HG02884 (cell line): ENCODE results near the gene LDB3.

Experiments used
- ATAC-seq: cut with Tn5 transposase; IDR thresholded peaks from one replicate; pipeline ENCODE4 v1.9.1; 2021; ENCODE audit warnings: mild to moderate bottlenecking, moderate library complexity; ENCODE audit not compliant: unreplicated experiment

The LDB3 gene

DNA sequence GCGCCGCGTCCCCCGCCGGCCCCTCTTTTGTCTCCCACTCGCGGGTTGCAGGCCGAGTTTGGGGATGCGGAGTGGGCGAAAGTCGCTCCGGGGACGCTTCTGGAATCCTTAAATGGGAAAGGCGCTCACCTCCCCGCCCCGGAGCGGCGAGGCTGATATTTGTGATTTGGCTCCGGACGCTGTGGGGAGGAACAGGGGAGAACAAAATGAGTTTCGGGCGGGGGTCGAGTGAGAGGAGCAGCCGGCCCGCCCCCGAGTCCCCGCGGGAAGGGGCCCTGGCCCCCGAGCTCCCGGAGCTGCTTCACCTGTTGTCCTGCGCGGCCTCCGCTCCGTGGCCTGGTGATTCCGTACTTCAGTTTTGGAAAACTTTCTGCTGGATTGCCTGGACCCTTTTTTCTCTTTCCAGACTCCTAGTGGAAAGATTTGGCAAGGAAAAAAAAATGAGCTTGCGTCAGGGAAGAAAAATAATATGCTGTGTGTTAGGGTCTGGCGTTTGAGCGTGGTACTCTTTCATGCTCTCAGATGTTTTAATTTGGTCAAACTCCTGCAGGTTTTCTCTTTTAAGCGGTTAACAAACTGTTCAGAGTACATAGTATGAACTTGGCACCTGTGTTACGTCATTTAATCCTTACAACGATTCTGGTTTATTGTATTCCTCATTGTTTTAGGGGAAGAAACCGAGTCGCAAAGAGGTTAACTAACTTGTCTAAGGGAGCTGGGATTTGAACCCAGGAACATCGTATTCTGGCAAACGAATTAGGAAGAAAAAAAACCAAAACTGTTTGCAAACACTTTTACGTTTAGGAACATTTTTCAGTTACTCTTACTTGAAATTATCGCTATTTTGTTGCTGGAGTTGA is 89.0 kb downstream of the LDB3 start:
- ATAC-seq, result no peak

DNA sequence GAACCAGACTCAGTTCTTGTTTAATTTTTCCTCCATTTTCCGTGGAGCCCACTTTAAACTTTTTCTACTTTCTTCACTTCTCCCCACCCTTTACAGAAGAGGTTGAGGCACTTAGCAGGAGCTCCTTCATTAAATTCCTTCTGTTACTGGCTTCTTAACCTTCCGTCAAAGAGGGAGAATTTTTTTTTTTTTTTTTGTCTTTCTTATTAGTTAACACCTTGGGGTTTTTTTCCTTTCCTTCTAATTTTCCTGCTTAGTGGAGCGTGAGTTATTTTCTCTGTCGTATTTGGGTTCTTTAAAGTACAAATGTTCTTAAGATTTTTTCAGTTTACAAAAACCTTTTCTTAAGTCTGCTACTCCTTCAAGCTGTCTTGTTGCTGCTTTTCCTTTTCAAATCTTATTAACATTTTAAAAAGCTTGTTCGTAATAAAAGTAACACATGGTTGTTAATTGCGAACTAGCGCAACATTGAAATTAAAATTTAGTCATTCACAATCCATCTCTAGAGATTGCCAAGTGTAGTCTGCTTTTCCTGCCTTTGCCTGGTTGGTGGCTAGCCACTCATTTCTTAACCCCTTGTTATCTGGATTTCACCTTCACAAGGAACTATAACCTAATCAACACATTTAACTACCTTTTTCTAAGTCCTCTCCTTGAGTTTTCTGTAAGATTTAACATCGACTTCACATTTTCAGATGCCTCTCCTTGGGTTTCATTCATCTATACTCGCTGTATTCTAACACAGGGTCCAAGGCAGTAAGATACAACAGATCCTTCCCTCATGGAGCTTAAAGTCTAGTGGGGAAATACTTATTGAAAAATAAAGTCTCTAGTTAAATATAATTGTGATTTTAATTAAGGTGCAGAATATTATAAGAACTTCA is 90.1 kb downstream of the LDB3 start:
- no peak for ATAC-seq

DNA sequence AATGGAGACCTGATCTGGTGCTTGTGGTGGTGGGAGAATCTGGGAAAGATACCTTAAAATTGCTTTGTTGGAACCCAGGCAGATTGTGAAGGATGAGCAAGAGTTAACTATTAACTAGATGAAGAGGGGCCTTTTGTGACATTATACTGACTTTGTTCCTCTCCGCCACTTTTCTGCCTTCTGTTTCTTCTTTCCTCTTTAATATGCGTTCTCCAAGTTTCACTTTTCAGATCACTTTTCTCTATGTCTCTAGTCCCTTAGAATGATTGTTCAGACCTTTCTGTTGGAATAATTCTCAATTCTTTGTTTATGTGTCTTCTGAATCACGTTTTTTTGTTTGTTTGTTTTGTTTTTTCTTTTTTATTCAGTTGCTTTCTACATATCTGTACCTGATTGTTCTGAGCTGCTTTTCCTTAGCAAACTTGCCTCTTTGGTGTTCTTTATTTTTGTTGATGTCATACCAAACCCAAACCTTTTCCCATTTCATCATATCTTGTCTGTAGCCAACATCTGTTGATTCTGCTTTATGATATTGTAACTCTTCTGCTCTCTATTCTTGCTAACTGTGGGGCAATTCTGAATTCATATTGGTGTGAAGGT is 90.9 kb downstream of the LDB3 start:
- ATAC-seq, result no peak

DNA sequence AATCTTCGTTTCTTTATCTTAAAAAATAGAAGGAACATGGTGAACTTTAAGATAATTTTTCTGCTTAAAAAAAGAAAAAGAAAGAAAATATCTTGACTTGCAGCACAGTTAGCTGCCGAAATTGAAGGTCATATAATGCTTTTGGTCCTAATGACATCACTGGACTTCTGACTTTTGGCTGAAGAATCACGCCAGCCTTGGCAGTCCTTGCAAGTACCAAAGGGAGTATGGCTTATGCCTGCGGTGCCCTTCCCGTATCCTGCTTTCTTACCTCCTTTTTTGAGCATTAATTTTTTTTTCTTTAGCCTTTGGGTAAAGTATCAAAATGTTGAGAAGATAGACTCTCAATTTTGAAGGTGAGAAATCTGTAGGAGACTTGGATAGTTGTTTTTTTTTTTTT is 95.1 kb downstream of the LDB3 start:
- no peak for ATAC-seq

DNA sequence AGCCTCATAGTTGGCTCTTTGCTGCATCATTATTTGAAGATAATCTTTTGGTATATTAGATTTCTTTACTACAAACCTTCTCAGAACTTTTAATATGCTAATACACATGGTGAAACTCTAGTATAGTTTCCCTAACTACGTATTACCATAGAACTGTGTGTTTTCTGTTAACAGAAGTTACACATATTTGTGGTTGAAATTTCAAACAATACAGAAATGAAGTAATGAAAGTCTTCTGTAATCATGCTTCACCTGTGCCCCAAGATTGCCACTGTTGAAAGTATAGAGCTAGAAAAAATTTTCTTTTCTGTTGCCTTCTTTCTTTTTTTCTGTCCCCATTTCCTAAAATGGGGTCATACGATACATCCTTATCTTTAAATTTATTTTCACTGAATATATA is 97.2 kb downstream of the LDB3 start:
- no peak for ATAC-seq

DNA sequence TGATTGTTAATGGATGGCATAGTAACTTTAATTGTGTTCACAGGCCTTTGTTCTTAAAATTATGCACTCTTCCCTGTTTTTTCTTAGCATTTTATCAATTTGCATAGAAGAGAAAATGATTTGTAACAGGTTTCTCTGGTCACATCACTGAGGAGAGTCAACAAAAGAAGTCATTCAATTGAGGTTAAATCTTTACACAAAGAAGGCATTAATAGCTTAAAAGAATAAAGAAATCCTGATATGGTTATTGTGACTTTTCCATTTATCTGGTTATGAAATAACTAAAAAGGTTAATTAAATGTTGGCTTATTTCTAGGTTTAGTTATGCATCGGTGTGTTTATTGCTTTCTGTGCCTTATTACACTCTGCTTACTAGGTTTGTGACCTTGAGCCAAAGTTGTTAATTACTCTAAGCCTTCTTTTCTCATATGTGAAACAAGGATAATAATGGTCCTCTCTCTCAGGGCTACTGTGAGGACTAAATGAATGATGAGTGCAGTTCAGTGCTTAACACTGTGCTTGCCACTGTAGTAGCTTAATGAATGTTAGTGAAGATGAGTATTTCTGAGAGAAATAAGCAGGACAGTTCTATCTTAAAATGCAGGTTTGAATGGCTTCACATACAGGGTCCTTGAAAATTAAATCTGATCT is 100.2 kb downstream of the LDB3 start:
- ATAC-seq, result no peak

DNA sequence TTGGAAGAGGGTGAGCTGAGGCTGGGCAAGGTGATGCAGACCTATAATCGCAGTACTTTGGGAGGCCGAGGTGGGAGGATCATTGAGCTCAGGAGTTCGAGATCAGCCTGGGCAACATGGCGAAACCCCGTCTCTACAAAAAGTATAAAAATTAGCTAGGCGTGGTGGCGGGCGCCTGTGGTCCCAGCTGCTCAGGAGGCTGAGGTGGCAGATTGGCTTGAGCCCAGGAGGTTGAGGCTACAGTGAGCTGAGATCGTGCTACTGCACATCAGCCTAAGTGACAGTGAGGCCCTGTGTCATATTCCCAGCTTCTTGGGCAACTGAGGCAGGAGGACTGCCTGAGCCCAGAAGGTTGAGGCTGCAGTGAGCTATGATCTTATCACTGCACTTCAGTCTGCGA is 101.7 kb downstream of the LDB3 start:
- ATAC-seq, result no peak

DNA sequence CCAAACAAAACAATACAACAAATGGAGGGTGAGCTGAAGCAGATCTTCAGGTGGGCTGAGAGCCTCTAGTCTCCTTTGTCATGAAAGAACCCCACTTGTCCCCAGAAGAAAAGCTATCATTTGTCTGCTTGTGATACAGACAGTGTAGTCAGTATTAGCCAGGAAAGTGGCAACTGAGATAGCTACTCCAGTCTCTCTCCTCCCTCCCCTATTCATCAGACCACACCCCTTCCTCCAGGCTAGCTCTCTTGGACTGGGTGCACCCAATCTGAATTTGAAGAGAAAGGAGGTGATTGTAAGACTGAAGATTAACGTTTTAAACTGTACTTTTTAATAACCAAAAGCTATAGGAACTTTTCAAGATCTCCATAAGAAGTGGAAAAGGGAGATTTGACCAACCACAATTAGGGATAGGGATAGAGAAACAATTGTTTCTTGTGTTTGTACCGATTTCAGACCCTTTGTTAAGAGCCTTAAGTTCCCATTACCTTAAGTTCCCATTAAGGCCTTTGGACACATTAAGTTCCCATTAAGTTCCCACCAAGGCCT is 102.2 kb downstream of the LDB3 start:
- no peak for ATAC-seq

DNA sequence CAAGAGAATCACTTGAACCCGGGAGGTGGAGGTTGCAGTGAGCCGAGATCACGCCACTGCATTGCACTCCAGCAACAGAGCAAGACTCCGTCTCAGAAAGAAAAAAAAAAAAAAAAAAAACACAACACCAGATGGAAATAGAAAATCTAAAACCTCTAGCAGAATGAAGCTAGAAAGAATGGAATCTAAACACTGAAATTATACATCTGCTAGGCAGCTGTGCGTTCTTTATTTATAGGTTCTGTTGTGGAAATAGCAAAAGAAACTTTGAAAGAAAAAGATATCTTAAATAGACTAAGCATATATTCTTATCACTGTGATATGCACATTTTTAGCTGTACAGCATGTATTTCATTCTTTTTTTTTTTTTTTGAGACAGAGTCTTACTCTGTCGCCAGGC is 105.2 kb downstream of the LDB3 start:
- ATAC-seq, result no peak

DNA sequence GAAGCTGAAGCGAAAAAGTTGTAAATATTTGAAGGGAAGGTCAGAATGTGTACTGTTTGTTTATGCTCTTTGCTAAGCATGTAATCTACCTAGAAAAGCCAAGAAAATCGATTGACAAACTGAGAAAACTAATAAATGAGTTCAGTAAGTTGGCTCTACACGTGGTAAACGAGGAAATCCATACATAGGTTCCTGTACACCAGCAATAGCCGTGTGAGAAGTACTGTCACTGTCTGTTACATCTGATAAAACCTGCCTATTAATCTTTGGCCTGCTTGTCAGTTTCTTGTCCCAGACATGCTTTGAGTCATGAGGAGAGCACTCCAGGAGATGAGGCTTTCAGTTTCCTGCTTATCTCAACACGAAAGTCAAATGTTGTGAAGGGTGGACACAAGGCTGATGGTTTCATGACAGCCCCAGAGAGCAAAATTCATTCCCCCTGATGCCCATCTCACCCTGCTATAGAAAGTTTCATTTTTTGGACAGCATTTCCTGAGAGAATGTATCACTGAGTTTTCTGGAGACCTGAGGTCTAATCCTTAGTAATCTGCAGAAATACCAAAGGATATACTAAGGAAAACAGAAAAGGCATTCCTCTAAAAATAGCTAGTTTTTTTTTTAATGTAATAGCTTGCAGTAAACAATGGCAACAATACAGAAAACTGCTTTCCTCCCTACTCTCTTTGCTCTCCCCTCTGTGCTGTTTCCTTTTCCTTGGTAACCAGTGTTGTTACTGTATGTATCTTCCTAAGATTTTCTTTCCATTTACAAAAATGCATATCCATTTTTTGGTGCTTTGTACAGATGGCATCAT is 107.0 kb downstream of the LDB3 start:
- peak; percentile 87 for ATAC-seq

DNA sequence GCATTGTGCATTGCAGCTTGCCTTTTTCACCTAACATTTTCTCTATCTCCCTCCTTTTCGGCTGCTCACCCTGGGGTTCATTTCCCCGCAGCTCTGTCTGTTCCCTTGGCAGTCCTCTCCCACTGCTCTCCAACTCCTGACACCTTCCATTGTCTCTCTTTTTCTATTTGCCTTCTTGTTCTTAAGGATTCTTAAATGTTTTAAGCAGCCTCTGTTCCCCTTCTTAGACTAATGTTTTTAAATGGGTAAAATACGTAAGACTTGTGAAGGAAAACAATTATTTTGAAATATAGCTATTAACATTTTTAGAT is 107.5 kb downstream of the LDB3 start:
- ATAC-seq, result no peak

DNA sequence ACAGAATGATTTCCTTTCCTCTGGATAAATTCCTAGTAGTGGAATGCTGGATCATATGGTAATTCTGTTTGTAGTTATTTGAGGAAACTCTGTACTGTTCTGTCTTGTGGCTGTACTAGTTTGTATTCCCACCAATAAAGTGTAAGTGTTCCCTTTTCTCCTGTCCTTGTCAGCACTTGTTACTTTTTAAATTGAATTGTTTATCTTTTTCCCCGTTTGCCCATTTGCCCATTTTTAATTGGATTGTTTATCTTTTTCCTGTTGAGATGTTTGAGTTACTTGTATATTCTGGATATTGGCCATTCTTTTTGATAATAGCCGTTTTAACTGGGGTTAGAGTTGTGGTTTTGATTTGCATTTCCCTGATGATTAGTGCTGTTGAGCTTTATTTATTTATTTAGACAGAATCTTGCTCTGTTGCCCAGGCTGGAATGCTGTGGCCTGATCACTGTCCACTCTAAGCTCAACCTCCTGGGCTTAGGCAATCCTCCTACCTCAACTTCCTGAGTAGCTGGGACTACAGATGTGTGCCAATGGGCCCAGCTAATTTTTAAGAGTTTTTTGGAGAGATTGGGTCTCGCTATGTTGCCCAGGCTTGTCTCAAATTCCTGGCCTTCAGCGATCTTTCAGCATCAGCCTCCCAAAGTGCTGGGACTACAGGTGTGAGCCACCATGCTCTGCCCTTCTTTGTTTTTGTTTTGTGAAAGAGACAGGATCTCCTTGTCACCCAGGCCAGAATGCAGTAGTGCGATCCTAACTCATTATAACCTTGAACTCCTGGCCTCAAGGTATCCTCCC is 111.1 kb downstream of the LDB3 start:
- ATAC-seq, result no peak

DNA sequence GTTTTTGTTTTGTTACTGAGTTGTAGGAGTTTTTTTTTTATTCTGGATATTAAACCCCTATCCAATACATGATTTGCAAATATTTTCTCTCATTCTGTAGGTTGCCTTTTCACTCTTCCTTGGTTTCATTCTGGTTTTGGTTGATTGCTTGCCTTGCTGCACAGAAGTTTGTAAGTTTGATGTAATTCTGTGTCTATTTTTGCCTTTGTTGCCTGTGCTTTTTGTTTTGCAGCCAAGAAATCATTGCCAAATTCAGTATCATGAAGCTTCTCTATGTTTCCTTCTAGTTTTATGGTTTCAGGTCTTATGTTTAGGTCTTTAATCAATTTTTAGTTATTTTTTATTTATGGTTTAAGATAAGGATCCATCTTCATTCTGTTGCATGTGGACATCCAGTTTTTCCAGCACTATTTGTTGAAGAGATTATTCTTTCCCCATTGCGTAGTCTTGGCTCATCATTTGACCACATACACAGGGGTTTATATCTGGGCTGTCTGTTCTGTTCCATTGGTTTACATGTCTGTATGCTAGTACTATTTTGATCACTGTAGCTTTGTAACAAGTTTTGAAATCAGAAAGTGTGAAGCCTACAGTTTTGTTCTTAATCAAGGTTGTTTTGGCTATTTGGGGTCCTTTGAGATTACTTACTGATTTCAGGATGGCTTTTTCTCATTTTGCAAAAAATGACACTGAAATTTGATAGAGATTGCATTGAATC is 114.5 kb downstream of the LDB3 start:
- ATAC-seq, result peak; percentile 95

DNA sequence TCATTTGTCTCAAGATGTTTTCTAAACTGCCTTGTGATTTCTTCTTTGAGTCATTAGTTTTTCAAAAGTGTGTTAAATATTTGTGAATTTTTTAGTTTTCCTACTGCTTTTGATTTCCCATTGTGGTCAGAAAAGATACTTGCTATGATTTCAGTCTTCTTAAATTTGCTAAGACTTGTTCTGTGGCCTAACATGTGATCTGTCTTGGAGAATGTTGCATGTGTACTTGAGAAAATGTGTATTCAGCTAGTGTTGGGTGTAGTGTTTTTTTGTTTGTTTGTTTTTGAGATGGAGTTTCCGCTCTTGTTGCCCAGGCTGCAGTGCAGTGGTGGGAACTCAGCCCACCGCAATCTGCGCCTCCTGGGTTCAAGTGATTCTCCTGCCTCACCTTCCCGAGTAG is 116.7 kb downstream of the LDB3 start:
- no peak for ATAC-seq
